Upper lobe of right lung (tissue), 1 donor: ENCODE results near the gene PYDC1. TPM values are rescaled to one million over a fixed set of nuclear protein-coding genes. Genes with fewer than 3 reads are reported as not detected.
A peak's percentile ranks its signal among the peaks of the same experiment; 100 is the strongest.
"Not testable (repeated sequence)": the region's sequence is repeated elsewhere in the genome, so short reads cannot be mapped to it uniquely, and the experiment has no call there.

ENCODE experiments used
- ATAC-seq: fragments of 200-7000 bp; cut with Tn5 transposase; one replicate; pipeline ENCODE4 v1.9.1; 2020; ENCODE audit warnings: mild to moderate bottlenecking, moderate library complexity
- DNase-seq: peaks from one replicate; pipeline ENCODE4 v3.0.0-alpha.2; 2020
- H3K27ac ChIP-seq: fragments of 200-600 bp; one replicate; pipeline ENCODE4 v1.8.0; 2022
- H3K27me3 ChIP-seq: fragments of 200-600 bp; one replicate; pipeline ENCODE4 v1.8.0; 2022; ENCODE audit warnings: mild to moderate bottlenecking
- H3K36me3 ChIP-seq: fragments of 200-600 bp; one replicate; pipeline ENCODE4 v1.8.0; 2022
- H3K4me1 ChIP-seq: fragments of 200-600 bp; one replicate; pipeline ENCODE4 v1.8.0; 2022
- H3K4me3 ChIP-seq: fragments of 200-600 bp; one replicate; pipeline ENCODE4 v1.8.0; 2022; ENCODE audit warnings: mild to moderate bottlenecking
- H3K9me3 ChIP-seq: fragments of 200-600 bp; one replicate; pipeline ENCODE4 v1.8.0; 2022
- CTCF ChIP-seq: fragments of 200-600 bp; IDR thresholded peaks from one replicate; pipeline ENCODE4 v1.8.0; 2022; ENCODE audit warnings: antibody characterized with exemption
- intact Hi-C: fragments of 100-400 bp; cut with DNase I; formaldehyde crosslinking; loops from one replicate; pipeline ENCODE4 v1.11.0; 2022
- total RNA-seq: library from RNA; stranded (reverse); fragmentation: NEBNext Ultra II Directional; extraction: Animal tissue kit (Norgen Biotek cat#: 25700); gene quantifications from one replicate; pipeline ENCODE4 v1.2.1, GENCODE V29; 2021
- donor health status: DM: no; HTN: yes; CAD: no; lungs with severe emphysema.

The PYDC1 gene
- total RNA-seq, 1 donor from 2014 or later = not detected

- Histone ChIP-seq H3K27ac (no peak overlapping the region), H3K4me3 (no peak overlapping the region), H3K27me3 (no peaks in the 10 kb centered on the region), H3K9me3 (no peaks in the 10 kb centered on the region), H3K4me1 (no peaks in the 10 kb centered on the region), H3K36me3 (no peaks in the 10 kb centered on the region)
- TF ChIP-seq CTCF = no peak
- ATAC-seq = no peak
- intact Hi-C loops = no loop called here
- no peak for DNase-seq
Measured at GRCh38 chr16:31246296-31246695, 29.4 kb upstream of the PYDC1 start.

- H3K27me3 ChIP-seq, ATAC-seq, intact Hi-C loops, H3K27ac ChIP-seq, H3K4me1 ChIP-seq, H3K36me3 ChIP-seq, H3K9me3 ChIP-seq, H3K4me3 ChIP-seq, DNase-seq: not testable (repeated sequence)
Measured at GRCh38 chr16:31245598-31245997, 28.7 kb upstream of the PYDC1 start.

GRCh38 chr16:31243734-31244670, 27.1 kb upstream of the PYDC1 start:
- H3K4me1 ChIP-seq = no peaks in the 10 kb centered on the region
- H3K4me3 ChIP-seq = no peak overlapping the region
- ATAC-seq = peak; percentile 81
- no peak for TF ChIP-seq CTCF
- intact Hi-C loops = no loop called here
- H3K9me3 ChIP-seq = no peaks in the 10 kb centered on the region
- H3K27ac ChIP-seq = no peak overlapping the region
- H3K36me3 ChIP-seq = no peaks in the 10 kb centered on the region
- H3K27me3 ChIP-seq = no peaks in the 10 kb centered on the region
- no peak for DNase-seq

- intact Hi-C loops = no loop called here
- ATAC-seq (peak; percentile 73), DNase-seq (no peak)
- TF ChIP-seq CTCF = no peak
- Histone ChIP-seq H3K27me3 (no peaks in the 10 kb centered on the region), H3K36me3 (no peaks in the 10 kb centered on the region), H3K4me1 (no peaks in the 10 kb centered on the region), H3K9me3 (no peaks in the 10 kb centered on the region), H3K4me3 (no peak overlapping the region), H3K27ac (no peak overlapping the region)
Measured at GRCh38 chr16:31242206-31242605, 25.3 kb upstream of the PYDC1 start.

GRCh38 chr16:31238041-31238440, 21.1 kb upstream of the PYDC1 start:
- no peaks in the 10 kb centered on the region for H3K9me3 ChIP-seq
- DNase-seq (no peak), ATAC-seq (no peak)
- H3K4me1 ChIP-seq = no peaks in the 10 kb centered on the region
- no peak for TF ChIP-seq CTCF
- H3K27me3 ChIP-seq = no peaks in the 10 kb centered on the region
- intact Hi-C loops = no loop called here
- H3K4me3 ChIP-seq = no peak overlapping the region
- no peak overlapping the region for H3K27ac ChIP-seq
- H3K36me3 ChIP-seq = no peaks in the 10 kb centered on the region

GRCh38 chr16:31229501-31229900, 12.6 kb upstream of the PYDC1 start:
- H3K27me3 ChIP-seq = no peaks in the 10 kb centered on the region
- TF ChIP-seq CTCF = no peak
- H3K27ac ChIP-seq = no peak overlapping the region
- intact Hi-C loops = no loop called here
- no peaks in the 10 kb centered on the region for H3K36me3 ChIP-seq
- no peaks in the 10 kb centered on the region for H3K4me1 ChIP-seq
- no peaks in the 10 kb centered on the region for H3K9me3 ChIP-seq
- DNase-seq = no peak
- no peak for ATAC-seq
- H3K4me3 ChIP-seq = no peak overlapping the region
